ENCODE results near the gene GFPT2. TPM values are rescaled to one million over a fixed set of nuclear protein-coding genes. Genes with fewer than 3 reads are reported as not detected.

The GFPT2 gene
- total and polyA plus RNA-seq, 2 of the 8 experiments (the other 6 are each of a cell fraction or from before 2014, with no cell fraction given): 83.7 to 143 TPM

DNA sequence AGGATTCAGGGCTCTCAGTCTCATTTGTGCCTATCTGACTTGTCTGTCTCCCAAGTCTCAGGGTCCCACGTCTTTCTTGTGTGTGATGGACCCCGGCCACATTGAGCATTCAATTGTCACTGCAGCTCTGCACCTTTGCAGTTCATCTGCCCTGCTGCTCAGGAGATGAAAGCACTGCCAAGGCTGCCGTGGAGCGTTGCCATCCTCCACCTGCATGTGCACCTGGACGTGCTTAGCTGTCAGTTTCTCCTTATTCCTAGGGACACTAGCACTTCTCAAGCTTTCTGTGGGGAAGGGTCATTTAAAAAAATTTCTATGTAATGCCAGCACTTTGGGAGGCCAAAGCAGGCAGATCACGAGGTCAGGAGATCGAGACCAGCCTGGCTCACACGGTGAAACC lies 22.8 kb upstream of the GFPT2 start:
- WGBS, 2 experiments (ENCODE audit: extremely low coverage in 1 of 2, insufficient coverage in 1 of 2, insufficient read length in 1 of 2, insufficient replicate concordance in 2 of 2, low coverage in 1 of 2, low lambda C conversion rate in 2 of 2, missing lambda C conversion rate in 1 of 2): 93% methylated on average over 8 of the region's 8 CpGs; no CpG with 5 or more reads in 1 of the 2 experiments
- no peak for FAIRE-seq
- CTCF ChIA-PET (ENCODE audit: partially characterized antibody): interaction anchor here (0.6 to 1.5 kb wide), 3 partner anchors 14 to 93 kb away, joined by 3 read pairs; no protein-coding TSS in a partner anchor

More for the DNA sequence above, 22.8 kb upstream of the GFPT2 start:
- H2AFZ ChIP-seq (ENCODE audit: low read length): no peak overlapping the region
- no peaks in the 10 kb centered on the region for H3K27me3 ChIP-seq (replicated peaks in 1 of 4; ENCODE audit: control insufficient read depth in 3 of 4, extremely low read depth in 1 of 4, insufficient read depth in 3 of 4, low read length in 3 of 4)
- H2BK120ac ChIP-seq (replicated peaks; ENCODE audit: low read depth, low read length): no peak overlapping the region
- H3K36me3 ChIP-seq (ENCODE audit: control insufficient read depth in 2 of 4, insufficient read depth in 4 of 4, low read length in 3 of 4): no peaks in the 10 kb centered on the region
- no peaks in the 10 kb centered on the region for H4K20me1 ChIP-seq (replicated peaks in 1 of 2; ENCODE audit: control insufficient read depth in 1 of 2, insufficient read depth in 2 of 2, low read length in 2 of 2)
- POLR2A ChIA-PET (ENCODE audit: partially characterized antibody): interaction anchor here (0.7 to 1.1 kb wide), 2 partner anchors 31 to 428 kb away, joined by 3 read pairs; no protein-coding TSS in a partner anchor
- no peak overlapping the region for H4K91ac ChIP-seq (replicated peaks; ENCODE audit: insufficient read length, low read length)
- H3K79me1 ChIP-seq (ENCODE audit: low read depth, low read length): no peaks in the 10 kb centered on the region
- H3K56ac ChIP-seq (replicated peaks; ENCODE audit: insufficient read length, low read depth, low read length): no peak overlapping the region
- no peak overlapping the region for H3K4me3 ChIP-seq (ENCODE audit: extremely low read depth in 1 of 4, insufficient read depth in 2 of 4, low read depth in 3 of 4, low read length in 4 of 4)
- H2BK20ac ChIP-seq (ENCODE audit: low read length): no peak overlapping the region
- no peak overlapping the region for H3K23ac ChIP-seq (ENCODE audit: insufficient read length)
- no peak overlapping the region for H3K4ac ChIP-seq (replicated peaks; ENCODE audit: insufficient read length, low read depth, low read length)
- no peak overlapping the region for H2BK5ac ChIP-seq (ENCODE audit: low read depth, low read length)
- H3K27ac ChIP-seq (ENCODE audit: low read depth, low read length): no peak overlapping the region
- H3K79me2 ChIP-seq (ENCODE audit: control insufficient read depth in 1 of 2, insufficient read depth in 2 of 2, low read length in 2 of 2): no peaks in the 10 kb centered on the region
- H4K8ac ChIP-seq (ENCODE audit: extremely low read depth, insufficient read depth, low read length): no peak overlapping the region
- H4K5ac ChIP-seq (ENCODE audit: insufficient read length, low read depth, low read length): no peak overlapping the region
- H2BK12ac ChIP-seq (ENCODE audit: low read depth, low read length): no peak overlapping the region
- H3K9me3 ChIP-seq (ENCODE audit: insufficient read depth in 2 of 2, low read depth in 1 of 2, low read length in 1 of 2): no peaks in the 10 kb centered on the region
- DNase-seq (ENCODE audit: low read depth in 1 of 2, low spot score in 2 of 2): no peak
- H2BK15ac ChIP-seq (ENCODE audit: low read length): no peak overlapping the region
- no peak overlapping the region for H3K9ac ChIP-seq (replicated peaks in 1 of 4; ENCODE audit: extremely low read depth in 1 of 4, low read depth in 3 of 4, low read length in 3 of 4)
- no peak overlapping the region for H3K14ac ChIP-seq (ENCODE audit: insufficient read length)
- no peak for TF ChIP-seq HDAC6 (IDR thresholded peaks at IDR 0.05; ENCODE audit: low read depth, low read length)
- no peak for TF ChIP-seq EZH2 (IDR thresholded peaks at IDR 0.05; ENCODE audit: low read depth, low read length, severe bottlenecking)
- no peak for TF ChIP-seq EGR1 (IDR thresholded peaks at IDR 0.05; ENCODE audit: borderline replicate concordance, low read depth, low read length)
- TF ChIP-seq TEAD4 (IDR thresholded peaks at IDR 0.05; ENCODE audit: low read depth, low read length): no peak
- no peak for TF ChIP-seq CTBP2 (IDR thresholded peaks at IDR 0.05; ENCODE audit: borderline replicate concordance, insufficient read depth, insufficient read length, low read length)
- TF ChIP-seq MAFK (IDR thresholded peaks at IDR 0.05; ENCODE audit: low read depth, low read length): no peak
- no peak for TF ChIP-seq RXRA (IDR thresholded peaks at IDR 0.05; ENCODE audit: insufficient read depth, low read depth, low read length)
- no peak for TF ChIP-seq EP300 (IDR thresholded peaks at IDR 0.05; ENCODE audit: borderline replicate concordance in 1 of 2, low read depth in 2 of 2, low read length in 2 of 2)
- no peak for TF ChIP-seq TBP (IDR thresholded peaks at IDR 0.05; ENCODE audit: low read depth, low read length)
- TF ChIP-seq BACH1 (IDR thresholded peaks at IDR 0.05; ENCODE audit: low read length): no peak
- no peak for TF ChIP-seq JUND (IDR thresholded peaks at IDR 0.05; ENCODE audit: low read length)
- TF ChIP-seq KDM5A (IDR thresholded peaks at IDR 0.05; ENCODE audit: low read length): no peak
- no peak for TF ChIP-seq YY1 (IDR thresholded peaks at IDR 0.05; ENCODE audit: low read depth, low read length)
- H3K4me2 ChIP-seq (ENCODE audit: insufficient read depth in 1 of 2, low read depth in 2 of 2, low read length in 2 of 2): no peak overlapping the region
- no peaks in the 10 kb centered on the region for H3K4me1 ChIP-seq (replicated peaks in 1 of 4; ENCODE audit: control insufficient read depth in 3 of 4, insufficient read depth in 4 of 4, low read length in 3 of 4)
- no peak overlapping the region for H3K18ac ChIP-seq (ENCODE audit: extremely low read depth, low read length)
- no peak overlapping the region for H2AK5ac ChIP-seq (ENCODE audit: low read depth, low read length)
- H3K23me2 ChIP-seq (ENCODE audit: low read depth, low read length): no peaks in the 10 kb centered on the region

All from H1 (cell line).